HG03442 (cell line): Measurements from ENCODE around the gene EPS8L2.

Source experiments
- ATAC-seq: cut with Tn5 transposase; IDR thresholded peaks from one replicate; pipeline ENCODE4 v1.9.1; 2021; ENCODE audit warnings: mild to moderate bottlenecking, moderate library complexity; ENCODE audit not compliant: unreplicated experiment

Gene EPS8L2

DNA sequence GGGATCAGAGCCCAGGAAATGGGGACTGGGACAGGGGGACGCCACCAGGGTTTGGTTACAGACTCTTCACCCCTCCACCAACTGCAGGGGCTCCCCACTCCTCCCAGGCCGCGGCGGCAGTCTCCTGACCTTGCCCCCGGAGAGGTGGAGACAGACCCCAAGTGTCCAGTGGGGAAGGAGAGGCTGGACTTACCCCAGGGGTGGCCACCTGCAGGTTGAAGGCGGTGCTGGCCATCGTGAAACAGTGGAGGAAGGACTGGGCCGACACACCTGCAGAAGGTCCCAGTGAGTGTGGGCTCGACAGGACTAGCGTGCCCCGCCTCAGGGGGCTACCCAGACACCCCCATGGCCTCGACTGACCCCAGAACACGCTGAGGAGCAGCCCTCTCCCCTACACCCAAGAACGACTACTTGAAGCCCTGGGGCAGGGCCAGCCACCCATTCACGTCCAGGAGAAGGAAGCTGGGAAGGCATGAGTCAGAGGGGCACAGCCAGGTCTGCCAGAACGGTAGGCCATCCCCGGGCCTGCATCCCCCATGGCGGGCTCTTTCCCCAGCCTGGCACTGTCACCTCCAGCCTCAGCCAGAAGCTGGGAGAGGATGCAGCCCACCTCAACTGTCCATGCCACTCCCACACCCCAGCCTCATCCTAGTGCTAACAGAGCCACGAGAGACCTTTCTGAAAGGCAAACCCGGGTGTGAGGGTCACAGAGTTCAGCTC lies 69.0 kb downstream of the EPS8L2 start:
- ATAC-seq: no peak

DNA sequence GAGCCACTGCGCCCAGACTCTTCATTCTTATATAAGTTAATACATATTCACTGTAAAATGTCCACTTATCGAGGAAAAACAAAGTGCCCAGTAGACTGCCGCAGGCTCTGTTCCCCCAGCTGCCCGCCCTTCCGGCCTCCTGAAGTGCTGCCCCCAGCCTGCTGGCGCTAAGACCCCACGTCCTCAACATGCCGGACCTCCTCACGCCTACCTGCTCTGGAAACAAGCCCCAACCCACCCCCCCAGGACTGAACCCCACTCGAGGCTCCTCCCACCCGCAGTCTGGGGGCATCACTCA lies 70.2 kb downstream of the EPS8L2 start:
- no peak for ATAC-seq

DNA sequence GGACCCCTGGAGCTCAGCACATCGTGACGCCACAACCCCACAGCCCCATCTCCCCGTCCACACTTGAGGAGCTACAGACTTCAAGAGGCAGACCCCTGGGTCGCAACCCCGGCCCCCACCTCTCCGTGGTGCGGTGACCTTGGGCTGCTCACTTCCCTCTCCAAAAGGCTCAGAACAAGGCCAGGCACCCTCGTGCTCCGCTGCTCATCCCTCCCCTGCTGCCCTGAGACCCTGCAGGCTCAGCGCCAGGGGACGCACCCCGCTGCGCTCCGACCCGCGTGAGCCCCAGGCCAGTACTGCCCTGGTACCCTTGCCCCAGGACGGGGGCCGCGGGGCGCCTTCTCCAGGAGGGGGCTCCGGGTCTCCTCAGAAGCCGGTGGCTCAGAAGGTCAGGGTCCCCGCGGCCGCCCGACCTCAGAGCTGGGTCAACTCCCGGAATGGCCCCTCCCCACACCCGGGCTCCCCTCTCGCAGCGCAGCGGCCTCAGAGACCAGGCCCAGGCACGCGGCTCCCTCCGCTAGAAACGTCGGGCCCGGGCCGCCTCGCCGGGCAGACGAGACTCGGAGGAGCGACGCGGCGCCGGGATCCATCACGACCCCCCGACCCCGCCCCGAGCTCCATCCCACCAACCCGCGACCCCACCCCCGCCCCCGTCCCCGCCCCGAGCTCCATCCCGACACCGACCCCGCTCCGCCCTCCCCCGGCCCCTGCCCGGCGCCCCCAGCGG lies 70.7 kb downstream of the EPS8L2 start:
- ATAC-seq: peak; percentile 12
